Left kidney (tissue), 2 donors: Measurements from ENCODE around the gene COQ8B. TPM values are rescaled to one million over a fixed set of nuclear protein-coding genes. Genes with fewer than 3 reads are reported as not detected.
A peak's percentile ranks its signal among the peaks of the same experiment; 100 is the strongest.

Experiments
- DNase-seq: peaks from one replicate; pipeline ENCODE4 v3.0.0-alpha.2; 2013
- polyA plus RNA-seq: library from polyadenylated mRNA; unstranded; fragments of 120-200 nt; gene quantifications from one replicate; pipeline ENCODE4 v1.2.1, GENCODE V29; 2013; ENCODE audit not compliant: insufficient read length

COQ8B gene
- polyA plus RNA-seq, 1 donor: 30.3 TPM

- no peak for DNase-seq
Observed at GRCh38 chr19:40717880-40718773, 1.4 kb upstream of the COQ8B start.

DNA sequence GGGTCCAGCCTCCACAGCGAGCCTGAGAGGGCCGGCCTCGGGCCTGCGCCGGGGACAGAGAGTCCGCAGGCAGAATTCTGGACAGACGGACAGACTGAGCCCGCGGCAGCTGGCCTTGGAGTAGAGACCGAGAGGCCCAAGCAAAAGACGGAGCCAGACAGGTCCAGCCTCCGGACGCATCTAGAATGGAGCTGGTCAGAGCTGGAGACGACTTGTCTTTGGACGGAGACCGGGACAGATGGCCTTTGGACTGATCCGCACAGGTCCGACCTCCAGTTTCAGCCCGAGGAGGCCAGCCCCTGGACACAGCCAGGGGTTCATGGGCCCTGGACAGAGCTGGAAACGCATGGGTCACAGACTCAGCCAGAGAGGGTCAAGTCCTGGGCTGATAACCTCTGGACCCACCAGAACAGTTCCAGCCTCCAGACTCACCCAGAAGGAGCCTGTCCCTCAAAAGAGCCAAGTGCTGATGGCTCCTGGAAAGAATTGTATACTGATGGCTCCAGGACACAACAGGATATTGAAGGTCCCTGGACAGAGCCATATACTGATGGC lies 716 bp upstream of the COQ8B start:
- DNase-seq: no peak

DNA sequence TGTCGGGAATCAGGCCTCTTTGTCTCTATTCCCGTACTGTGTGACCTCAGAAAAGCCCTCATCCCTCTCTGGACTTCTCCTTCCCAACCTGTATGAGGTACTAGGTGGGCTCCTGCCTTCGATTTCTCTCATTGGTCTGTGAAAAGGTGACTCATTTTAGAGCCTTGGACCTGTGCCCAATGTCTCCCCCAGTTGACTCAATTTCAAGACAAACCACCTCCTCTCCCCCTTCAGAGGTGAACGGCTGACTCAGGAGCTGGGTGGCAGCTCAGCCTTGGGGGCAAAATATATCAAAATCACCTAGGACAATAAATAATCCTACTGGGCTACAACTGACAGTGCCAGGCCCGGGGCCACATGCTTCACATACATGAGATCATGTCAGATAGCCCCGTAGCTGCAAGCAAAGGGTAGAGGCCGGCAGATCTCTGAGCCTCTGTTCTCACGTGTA lies 630 bp downstream of the COQ8B start:
- no peak for DNase-seq

DNA sequence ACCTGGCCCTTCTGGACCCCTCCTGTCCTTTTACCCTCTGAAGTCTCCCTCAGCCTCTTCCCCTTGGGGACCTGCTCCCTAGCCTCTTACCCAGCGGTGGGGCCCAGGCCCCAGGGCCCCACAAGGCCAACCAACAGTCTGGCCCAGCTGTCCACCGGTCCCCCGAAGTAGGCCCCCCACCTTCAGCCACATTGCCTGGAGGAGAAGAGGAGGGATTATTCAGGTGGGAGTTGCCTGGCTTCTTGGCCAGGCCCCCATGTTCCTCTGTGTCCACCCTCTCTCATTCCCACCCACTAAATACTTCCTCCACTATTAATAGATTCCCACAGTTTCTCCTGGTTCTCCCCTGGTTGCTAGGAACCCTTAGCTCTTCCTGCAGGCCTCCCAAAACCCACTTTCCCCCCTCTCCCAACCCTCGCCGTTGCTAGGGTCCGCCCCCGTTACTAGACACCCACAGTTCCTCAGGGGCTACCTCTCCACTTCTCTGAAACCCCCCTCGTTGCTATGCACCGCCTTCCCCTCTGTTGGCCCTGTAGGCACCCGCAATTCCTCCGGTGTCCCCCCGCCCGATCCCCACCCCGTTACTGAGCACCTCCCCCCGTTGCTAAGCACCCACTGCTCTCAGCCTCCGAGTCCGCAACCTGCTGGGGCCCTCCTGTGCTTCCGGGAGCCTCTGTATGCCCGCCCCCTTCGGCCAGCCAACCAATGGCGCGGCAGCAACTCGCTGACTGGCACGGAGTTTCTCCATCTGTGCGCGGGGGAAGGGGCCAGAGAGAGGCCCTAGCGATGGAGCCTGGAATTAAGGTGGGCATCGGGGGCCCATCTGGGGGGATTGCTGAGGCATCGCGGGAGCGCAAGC lies 2.0 kb downstream of the COQ8B start:
- DNase-seq: peak; percentile 93

GRCh38 chr19:40713939-40714338 lies 2.7 kb downstream of the COQ8B start:
- no peak for DNase-seq

GRCh38 chr19:40709817-40710216 lies 6.9 kb downstream of the COQ8B start:
- no peak for DNase-seq

DNA sequence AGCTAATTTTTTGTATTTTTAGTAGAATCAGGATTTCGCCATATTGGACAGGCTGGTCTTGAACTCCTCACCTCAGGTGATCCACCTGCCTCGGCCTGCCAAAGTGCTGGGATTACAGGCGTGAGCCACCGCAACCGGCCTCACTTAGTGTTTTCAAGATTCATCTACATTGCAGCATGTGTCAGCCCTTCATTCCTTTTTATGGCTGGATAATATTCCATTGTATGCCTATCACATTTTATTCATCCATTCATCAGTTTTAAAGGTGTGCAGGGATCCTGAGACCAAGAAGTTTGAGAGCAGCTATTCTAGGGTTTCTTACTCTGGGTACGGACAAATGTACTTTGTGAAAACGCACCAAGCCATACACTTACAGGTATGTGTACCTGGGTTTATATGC lies 9.1 kb downstream of the COQ8B start:
- DNase-seq: no peak

- DNase-seq: no peak
Observed at GRCh38 chr19:40705950-40706619, 10.6 kb downstream of the COQ8B start.

DNA sequence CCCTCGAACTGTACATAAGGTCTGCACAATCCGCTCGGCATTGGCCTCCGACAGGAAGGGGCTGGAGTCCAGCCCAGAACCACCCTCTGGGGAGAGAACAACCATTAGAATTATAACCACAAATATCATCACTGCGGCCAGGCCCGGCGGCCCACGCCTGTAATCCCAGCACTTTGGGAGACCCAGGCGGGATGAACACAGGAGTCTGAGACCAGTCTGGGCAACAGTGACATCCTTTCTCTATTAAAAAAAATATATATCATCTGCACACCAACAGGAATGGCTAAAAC lies 11.4 kb downstream of the COQ8B start:
- DNase-seq: no peak

- no peak for DNase-seq
Observed at GRCh38 chr19:40704491-40705361, 12.0 kb downstream of the COQ8B start.

DNA sequence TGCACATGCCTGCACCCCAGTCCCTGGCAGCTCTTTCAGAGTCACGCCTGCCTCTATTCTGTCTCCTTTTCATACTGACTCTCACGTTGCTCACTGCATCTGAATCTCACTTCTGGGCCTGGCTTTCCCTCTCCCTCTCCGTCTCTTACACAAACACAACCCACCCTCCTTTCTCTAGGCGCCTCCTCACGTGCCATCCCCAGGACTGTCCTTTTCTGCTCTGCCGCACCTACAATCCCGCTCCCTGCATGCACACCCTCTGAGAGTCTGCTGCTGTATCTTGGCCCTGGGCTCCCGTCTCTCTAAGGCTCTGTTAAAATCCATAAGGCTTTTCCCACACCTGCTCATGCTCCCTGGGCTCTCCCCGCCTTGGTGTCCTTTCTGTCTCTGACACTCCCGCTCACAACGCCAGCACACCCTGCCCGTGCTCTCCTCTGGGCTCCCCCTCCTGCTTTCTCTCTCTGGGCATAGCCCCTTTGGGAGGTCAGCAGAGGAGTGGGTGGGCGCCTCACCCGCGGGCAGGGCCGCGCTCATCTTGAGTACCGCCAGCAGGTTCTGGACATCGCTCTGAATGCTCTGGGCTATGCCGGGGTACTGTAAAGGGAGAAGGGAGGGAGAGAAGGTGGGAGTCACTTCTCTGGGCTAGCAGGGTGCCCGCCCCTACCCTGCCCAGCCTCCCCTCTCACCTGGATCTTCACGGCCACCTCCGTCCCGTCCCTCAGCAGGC lies 13.5 kb downstream of the COQ8B start:
- DNase-seq: no peak

- no peak for DNase-seq
Observed at GRCh38 chr19:40702337-40703012, 14.2 kb downstream of the COQ8B start.

DNA sequence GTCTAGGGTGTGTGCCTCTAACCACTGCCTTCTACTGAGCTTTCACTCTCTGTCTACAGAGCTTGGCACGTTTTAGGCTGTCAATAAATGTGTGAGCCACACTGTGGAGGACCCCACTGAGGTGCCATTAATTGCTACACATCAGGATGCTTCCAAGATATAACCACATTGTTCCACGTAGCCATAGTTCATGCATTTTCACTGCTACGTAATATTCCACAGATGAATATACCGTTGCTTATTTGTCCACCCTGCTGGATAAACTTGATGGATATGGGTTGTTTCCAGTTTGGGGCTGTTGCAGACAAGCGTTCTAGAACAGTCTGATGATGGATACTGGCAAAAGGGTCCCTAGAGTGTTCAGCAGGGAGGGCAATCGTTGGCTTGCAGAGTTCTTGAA lies 14.9 kb downstream of the COQ8B start:
- no peak for DNase-seq

GRCh38 chr19:40700083-40700482 lies 16.6 kb downstream of the COQ8B start:
- no peak for DNase-seq

DNA sequence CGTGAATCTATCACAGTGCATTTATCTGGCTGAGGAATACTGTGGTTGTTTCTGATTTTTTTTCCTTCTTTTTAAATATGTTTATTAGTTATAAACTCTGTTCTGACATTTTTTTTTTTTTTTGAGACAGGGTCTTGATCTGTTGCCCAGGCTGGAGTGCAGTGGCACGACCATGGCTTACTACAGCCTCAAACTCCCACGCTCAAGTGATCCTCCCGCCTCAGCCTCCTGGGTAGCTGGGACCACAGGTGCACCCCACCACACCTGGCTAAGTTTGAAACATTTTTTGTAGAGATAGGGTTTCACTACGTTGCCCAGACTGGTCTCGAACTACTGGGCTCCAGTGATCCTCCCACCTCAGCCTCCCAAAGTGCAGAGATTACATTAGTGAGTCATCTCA lies 19.7 kb downstream of the COQ8B start:
- no peak for DNase-seq

DNA sequence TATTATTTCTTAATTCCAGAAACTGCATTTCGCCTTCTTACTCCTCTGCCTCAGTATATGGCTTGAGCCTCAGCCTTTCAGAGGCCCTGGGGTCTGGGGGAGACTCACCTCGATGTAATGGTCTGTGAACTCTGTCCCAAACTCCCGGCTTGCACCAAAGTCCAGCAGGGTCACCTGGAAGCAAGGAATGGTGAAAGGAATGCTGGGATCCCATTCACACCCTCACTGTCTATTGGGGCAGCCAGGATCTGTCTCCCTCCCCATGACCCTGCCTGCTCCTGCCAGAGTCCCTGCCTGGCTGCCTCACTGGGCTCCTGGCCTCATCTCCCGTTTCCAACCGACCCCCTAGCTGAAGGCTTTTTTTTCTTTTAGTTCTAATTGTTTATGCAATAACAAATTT lies 20.8 kb downstream of the COQ8B start:
- no peak for DNase-seq

DNA sequence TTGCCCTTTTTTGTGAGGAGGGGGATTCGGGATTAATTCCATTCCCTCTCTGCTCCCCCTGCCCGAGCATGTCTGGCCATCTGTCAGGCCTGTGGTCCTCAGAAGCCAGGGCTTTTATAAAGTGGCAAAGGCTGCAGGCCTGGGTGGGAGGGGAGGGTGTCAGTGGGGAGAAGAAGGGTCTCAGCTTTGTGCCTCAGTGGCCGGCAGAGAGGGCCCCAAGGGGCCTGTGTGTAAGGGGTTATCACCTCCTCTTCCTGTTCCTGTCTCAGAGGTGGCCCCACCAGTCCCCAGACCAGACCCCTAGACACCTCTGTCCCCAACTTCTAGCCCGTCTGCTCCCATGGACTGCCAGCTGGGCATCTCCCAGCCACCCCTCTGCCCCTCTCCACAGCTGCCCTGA lies 22.8 kb downstream of the COQ8B start:
- DNase-seq: no peak

GRCh38 chr19:40693150-40693788 lies 23.4 kb downstream of the COQ8B start:
- no peak for DNase-seq

DNA sequence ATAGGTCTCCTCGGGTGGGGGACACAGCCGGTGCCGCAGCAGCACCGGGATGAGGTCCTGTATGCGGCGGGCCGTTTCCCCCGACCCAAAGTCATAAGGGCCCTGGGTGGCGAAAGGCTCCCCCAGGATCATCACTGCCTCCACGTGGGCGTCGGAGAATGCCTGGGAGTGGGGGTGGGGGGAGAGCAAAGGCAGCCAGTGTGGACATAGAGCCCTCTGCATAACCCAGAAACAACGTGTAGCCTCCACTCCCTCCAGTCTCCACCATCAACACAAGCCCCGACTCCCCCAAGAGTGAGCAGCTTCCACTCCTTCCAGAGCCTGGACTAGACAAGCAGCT lies 24.5 kb downstream of the COQ8B start:
- DNase-seq: no peak
